CD4-positive, alpha-beta T cell treated with Interleukin-6 for 4 hours (primary cell): ENCODE results near the gene CRISPLD2.

Source experiments
- DNase-seq: peaks from one replicate; pipeline ENCODE4 v3.0.0-alpha.2; 2020; ENCODE audit warnings: mixed read lengths

CRISPLD2 gene

DNA sequence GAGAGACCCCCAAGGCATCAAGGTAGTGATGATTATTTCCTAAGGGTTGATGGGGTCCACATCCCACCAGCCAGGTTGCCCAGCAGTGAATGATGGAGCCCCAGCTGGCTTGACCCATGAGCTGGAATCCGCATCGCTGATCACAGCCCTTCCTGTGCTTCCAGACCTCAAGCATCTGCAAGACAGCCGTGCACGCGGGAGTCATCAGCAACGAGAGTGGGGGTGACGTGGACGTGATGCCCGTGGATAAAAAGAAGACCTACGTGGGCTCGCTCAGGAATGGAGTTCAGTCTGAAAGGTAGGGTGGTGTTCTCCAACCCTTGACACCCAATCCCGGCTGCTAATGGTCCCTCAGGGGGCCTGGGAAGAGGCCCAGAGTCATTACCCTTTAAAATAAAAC lies 69.3 kb downstream of the CRISPLD2 start:
- DNase-seq = no peak

DNA sequence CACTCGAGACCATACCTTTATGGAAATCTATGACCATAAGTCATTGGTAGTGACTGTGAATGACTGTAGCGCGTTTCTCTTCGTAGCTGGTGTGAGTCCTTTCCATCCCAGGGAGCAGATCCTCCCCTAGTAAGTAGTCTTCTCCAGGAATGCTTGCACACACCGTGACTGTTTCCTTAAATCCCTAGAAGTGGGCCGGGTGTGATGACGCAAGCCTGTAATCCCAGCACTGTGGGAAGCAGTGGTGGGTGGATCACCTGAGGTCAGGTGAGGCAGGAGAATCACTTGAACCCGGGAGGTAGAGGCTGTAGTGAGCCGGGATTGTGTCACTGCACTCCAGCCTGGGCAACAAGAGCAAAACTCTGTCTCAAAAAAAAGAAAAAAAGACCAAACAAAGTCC lies 70.6 kb downstream of the CRISPLD2 start:
- no peak for DNase-seq

DNA sequence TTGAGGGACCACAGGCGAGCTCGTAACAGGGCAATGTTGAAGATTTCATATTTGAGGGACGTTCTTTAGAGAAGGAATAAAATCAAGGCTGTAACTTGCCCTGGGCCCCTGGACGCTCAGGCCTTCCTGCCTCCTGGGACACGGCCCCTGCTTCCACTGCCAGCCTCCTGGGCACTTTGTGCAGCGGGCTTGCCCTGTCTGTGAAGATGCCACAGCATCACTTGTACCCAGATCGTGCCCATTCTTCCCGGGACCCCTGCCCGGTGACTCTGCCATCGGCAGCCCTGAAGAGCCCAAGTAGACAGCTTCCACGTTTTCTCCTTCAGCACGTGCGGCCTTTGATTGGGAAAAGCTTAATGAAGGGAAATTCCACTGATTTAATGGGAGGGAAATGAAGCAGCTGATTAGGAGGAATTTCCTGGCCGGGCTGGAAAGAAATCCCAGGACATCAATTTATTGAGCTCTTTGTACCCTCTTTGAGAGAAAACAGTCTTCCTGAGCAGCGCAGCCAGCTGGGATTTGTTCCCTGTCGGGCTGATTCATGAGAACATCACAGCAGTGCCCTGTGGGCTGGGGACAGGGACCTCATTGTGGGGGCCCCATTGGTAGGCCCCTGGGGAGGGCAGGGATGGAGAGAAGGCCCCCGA lies 71.5 kb downstream of the CRISPLD2 start:
- no peak for DNase-seq

DNA sequence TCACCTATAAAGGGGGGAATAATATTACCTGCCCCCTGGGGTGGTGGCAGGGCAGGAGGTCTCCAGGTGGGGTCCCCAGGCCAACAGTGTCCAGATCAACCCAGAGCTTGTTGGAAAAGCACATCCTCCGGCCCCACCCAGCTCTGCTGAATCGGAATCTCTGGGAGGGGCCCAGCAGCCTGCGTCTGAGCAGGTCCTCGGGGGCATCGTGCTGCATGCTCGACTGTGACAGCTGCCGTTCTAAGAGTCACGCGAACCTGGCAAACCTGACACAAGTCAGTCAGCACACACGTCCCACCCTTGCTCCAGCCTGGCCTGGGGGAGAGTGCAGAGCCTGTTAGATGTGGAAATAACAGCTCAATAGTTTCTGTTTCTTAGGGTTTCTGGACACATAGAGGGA lies 72.3 kb downstream of the CRISPLD2 start:
- DNase-seq = no peak

DNA sequence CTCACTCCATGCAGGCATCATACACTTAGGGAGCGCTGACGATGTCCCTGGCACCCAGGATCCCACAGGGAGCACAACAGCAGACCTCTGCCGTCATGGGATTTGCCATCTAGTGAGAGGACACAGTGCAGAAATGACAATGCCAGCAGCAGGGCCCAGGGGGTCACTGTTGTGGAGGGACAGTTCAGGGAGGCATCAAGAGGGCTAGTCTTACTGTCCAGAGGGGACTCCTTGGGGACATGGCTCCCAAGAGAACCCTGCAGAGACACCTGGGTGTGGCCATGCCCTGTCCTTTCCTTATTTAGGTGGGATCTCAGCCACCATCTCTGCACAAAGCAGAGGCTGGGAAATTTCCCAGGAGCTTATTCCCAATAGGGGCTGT lies 73.7 kb downstream of the CRISPLD2 start:
- no peak for DNase-seq

DNA sequence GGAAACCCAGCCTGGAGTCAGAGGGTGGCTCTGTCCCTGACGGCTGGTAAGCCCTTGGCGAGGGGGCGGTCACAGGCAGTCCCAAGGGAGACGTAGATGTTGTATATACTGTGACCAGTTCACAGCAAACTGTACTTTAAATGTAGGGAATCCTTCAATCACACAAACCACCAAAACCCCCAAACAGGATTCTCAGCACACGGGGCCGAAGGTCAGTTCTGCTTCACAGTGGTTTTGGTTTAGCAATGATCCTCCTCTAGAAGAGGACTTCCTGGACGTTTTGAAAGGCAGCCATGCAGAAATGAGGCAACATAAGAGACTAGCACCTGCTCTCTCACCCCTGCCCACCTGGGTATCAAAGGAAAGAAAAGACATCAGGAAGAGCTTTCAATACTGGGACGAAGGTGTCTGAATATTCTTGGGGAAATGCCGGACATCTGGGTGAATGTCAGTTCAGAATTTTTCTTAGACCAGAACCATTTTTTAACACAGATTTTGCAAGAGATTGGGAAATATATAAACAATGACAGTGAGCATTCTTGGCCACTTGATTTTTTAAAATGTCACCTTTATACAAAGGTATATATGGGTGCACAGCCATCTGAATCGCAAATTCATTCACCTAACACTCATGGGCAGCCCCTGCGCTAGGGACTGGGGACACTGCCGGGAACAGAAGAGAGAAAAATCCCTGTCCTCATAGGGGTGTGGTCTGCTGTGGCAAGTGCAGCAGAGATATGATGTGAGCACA lies 74.2 kb downstream of the CRISPLD2 start:
- DNase-seq = no peak

DNA sequence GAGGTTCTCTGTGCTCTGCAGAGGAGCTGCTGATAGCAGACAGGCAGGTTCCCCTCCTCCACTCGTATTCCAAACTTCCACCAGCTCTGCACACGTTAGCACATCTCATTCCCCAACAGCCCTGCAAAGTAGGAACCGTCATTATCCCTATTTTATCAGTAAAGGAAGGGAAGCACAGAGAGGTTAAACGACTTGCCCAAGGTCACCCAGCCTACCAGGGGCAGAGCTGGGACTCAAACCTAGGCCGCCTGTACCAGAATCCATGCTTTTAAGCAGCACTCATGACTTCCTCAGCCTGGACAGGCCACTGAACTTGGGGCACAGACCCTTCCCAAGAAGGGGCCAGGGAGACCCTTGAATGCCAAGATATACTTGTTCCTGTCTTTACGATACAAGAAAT lies 75.2 kb downstream of the CRISPLD2 start:
- DNase-seq = no peak

DNA sequence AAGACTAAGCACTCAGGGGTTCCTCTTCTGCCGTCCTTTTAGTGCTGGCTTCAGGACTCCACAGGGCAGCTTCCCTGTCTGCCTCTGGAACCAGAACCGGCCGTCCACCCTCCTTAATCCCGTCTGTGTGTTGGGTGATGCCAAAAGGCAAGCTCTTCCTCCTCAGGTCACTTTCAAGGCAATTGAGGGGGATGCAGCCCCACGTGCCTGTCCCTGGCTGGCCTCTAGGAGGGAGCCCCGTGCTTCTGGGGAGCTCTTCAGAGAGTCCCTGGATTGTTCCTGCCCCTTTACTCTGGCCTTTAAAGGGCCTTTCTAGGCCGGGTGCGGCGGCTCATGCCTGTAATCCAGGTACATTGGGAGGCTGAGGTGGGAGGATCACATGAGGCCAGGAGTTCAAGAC lies 77.1 kb downstream of the CRISPLD2 start:
- no peak for DNase-seq

DNA sequence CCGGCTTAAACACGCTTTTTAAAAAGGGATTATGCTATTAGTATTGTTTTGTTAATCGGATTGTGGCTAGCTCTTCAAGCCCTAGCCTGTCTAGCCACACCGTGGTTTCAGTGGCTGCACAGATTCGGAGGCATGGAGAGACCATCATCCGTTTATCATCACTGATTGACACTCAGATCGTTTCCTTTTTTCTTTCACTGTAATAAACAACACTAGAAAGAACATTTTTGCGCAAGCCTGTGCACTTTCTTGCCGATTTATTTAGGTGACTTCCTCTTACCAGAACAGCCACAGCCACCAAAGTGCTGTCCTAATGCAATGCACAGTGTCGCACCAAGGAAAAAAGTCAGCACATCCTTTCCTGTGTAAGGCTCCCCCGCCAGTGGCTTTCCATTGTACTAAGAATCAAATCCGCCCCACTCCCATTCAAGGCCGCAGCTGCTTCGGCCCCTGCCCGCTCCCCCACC lies 78.2 kb downstream of the CRISPLD2 start:
- no peak for DNase-seq

DNA sequence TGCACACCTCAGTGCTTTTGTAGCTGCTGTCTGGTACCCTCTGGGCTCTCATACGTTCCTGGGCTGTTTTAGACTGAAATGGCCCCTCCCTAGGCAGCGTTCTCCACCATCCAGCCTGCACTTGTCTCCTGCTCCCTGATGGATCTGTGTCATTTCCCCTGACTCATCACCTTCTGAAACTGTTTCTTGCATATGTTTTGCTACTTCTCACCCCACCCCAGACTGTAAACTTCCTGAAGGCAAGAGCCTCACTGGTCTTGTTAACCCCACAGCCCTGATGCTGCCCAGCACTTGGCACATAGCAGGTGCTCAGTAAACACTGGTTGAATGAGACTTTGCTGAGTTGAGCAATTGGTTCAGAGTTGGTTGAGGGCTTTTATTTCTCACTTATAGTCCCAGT lies 78.7 kb downstream of the CRISPLD2 start:
- no peak for DNase-seq

DNA sequence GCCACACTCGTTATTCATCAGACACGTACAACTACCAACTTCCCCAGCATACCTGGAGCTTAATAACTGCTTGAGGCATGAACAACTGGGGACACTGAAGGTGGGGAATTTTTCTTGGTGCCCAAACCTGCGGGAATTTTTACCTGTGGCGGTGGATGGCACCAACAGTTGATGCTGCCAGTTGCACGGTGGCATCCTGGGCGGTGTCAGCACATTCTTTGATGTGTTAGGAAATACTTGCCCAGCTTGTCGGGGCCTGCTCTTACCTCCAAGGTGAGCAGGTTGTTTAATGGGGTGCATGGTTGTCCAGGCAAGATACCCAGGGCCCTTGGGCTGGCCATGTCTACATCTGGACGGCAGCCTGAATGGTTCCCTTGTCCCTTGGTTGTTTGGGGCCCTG lies 79.6 kb downstream of the CRISPLD2 start:
- no peak for DNase-seq

DNA sequence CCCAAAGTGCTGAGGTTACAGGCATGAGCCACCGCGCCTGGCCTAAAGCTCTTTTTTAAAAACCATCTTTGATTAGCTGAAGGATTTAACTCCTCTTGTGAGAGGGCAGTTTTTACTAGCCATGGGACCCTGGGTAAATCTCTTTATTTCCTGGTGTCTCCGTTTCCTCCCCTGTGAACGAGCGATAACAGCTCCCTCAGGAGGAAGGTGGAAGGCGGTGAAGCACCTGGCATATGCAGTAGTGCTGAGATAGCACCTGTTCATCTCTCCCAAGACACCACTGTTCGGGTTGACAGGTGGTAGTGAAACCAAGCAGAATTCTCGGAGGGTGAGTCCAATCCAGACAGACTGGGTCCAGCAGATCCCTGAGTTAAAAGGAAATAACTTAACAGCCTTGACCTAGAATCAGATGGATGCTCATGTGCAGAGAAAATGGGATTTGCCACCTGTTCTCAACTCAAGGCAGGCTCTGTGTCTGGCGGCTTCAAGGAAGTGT lies 86.2 kb downstream of the CRISPLD2 start:
- DNase-seq = no peak

DNA sequence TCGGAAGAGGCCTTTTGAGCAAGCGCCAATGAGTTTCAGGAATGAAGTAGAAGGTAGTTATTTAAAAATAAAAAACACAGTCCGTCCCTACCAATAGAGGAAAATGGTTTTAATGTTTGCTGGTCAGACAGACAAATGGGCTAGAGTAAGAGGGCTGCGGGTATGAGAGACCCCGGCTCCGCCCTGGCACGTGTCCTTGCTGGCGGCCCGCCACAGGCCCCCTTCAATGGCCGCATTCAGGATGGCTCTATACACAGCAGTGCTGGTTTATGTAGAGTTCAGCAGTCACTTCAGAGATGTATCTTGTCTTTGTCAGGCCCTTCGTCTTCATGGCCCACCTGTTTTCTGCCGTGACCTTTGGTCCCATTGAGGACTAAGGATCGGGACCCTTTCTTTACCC lies 87.3 kb downstream of the CRISPLD2 start:
- DNase-seq = no peak

DNA sequence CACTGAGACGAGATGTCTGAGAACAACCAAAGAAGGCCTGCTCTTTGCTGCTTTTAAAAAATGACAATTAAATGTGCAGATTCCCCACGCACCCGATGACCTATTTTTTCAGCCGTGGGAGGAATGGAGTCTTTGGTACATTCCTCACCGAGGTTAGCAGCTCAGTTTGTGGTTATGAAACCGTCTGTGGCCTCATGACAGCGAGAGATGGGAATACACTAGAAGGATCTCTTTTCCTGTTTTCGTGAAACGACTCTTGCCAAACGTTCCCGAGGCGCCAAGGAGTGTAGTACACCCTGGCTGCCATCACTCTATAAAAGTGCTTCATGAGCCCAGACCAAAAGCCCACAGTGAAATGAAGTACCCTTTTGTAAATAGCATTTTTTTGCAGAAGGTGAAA lies 87.8 kb downstream of the CRISPLD2 start:
- no peak for DNase-seq

DNA sequence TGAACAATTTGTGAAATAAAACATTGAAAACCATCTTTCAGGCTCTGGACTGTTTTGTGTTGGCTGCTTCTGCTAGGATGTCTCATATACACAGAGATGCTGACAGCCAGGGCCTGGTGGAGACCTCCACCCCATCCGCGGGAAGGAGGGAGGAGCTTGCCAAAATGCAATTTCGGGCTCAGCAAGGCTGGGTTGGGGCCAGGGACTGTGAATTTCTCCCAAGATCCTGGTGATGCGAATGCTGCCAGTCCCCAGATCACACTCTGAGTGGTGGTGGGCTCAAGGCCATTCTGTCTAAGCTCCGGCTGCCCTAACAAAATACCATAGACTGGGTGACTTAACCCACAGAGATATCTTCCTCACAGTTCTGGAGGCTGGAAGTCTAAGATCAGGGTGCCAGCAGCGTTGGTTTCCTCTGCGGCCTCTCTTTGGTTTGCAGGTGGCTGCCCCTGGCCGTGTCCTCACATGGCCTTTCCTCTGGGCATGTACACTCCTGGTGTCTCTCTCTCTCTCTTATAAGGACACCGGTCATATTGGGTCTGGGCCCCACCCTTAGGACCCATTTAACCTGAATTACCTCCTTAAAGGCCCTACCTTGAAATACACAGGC lies 89.8 kb downstream of the CRISPLD2 start:
- DNase-seq = no peak

DNA sequence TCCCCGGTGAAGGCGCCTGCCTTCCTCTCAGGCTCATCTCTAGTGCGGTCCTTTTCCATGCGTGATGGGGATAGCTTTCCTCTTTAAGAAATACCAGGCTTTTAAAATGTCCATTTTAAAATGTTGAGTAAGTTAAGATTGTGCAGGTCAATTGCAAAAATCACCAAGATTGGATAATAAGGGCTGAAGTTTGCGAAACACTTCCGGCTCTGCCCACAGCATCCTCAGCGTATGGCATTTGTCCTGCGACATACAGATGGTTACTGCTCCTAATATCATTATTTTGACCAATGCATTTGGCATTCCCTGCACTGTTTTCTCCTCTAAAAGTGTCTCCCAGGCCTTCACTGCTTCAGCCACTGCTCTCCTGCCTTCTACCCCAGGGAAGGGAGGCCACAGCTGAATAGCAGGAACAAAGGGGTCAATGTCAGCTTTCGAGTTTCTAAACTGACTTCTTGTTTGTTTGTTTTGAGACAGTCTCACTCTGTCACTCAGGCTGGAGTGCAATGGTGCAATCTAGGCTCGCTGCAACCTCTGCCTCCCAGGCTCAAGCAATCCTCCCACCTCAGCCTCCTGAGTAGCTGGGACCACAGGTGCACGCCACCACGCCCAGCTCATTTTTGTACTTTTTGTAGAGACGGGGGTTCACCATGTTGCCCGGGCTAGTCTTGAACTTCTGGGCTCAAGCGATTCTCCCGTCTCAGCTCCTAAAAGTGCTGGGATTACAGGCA lies 91.9 kb downstream of the CRISPLD2 start:
- no peak for DNase-seq

DNA sequence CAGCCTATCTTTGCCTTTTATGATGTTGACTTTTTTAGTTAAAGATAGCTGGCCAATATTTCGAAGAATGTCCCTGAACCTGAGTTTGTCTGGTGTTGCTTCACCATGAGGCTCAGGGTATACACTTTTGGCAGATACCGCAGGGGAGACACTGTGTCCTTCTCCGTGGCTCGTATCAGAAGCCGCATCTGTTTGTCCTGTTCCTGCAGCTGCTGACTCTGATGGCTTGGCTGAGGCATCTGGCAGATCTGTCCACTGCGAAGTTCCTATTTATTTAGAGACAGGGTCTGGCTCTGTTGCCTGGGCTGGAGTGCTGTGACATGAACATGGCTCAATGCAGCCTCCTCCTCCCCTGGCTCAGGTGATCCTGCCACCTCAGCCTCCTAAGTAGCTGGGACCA lies 93.5 kb downstream of the CRISPLD2 start:
- DNase-seq = no peak

DNA sequence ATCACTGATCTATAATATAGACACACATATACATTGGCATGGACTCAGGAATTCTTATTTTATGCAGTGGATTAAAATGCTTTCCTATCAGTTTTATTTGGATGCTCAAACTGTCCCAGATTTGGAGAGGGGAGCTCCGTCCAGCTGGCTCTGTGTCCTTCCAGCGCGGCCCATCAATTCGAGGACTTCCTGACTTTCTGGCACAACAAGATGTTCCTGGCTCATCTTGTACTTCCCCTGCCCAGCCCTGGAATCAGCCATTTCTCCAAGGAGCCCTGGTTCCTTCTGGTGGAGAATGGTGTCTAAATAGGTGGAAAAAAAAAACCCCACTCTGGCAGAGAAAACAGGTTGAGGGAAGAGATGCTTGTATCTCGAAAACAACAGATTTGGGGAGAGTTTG lies 94.5 kb downstream of the CRISPLD2 start:
- DNase-seq = no peak

DNA sequence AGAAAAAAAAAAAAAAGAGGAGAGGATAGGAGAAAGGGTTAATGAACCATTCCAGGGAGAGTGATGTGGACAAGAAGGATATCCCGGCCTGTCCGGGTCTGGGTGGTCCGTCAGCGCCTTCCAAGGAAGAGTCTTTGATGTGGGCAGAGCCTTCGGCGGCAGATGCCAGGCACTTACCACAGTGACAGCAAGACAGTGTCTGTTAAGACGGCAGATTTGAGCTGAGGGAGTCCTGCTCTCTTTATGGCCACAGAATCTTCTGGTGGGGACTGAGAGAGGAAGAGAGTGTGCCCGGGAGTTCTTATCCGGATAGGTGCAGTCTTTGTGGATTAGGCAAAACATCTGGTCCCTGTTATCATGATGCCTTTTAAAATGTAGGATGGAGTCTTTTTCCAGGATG lies 96.4 kb downstream of the CRISPLD2 start:
- no peak for DNase-seq

DNA sequence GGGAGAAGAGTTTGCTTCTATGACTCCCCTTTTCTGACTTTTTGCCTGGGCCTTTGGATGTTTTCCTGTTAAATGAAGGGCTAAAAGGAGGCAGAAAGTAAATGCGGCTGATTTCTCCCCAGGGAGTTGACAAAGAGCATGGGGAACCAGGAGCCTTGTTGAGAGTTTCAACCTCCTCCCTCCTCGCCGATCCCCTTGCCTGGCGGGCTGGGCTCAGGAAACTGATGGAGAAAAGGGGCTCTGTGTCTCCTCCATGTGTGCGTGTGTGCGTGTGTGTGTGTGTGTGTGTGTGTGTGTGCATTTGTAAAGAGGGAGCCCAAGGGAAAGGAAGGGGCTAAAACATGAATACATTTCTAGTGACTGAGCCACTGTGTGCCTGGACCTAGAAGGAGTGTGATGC lies 97.1 kb downstream of the CRISPLD2 start:
- no peak for DNase-seq

DNA sequence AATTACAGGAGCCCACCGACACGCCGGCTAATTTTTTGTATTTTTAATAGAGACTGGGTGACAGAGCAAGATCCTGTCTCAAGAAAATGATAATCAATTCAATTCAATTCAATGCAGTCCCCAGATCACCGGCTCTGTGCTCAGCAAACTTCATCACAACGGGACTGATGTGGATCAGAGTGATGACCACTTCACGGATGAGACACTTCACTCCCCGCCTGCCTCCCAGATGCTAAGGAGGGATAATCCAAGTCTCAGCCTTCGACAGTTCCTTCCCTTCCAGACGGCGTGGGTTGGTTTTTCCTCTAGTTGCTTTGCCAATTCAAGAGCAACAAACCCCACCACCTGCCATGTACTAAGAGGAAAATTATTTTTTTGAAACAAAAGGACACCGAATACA lies 97.7 kb downstream of the CRISPLD2 start:
- no peak for DNase-seq

DNA sequence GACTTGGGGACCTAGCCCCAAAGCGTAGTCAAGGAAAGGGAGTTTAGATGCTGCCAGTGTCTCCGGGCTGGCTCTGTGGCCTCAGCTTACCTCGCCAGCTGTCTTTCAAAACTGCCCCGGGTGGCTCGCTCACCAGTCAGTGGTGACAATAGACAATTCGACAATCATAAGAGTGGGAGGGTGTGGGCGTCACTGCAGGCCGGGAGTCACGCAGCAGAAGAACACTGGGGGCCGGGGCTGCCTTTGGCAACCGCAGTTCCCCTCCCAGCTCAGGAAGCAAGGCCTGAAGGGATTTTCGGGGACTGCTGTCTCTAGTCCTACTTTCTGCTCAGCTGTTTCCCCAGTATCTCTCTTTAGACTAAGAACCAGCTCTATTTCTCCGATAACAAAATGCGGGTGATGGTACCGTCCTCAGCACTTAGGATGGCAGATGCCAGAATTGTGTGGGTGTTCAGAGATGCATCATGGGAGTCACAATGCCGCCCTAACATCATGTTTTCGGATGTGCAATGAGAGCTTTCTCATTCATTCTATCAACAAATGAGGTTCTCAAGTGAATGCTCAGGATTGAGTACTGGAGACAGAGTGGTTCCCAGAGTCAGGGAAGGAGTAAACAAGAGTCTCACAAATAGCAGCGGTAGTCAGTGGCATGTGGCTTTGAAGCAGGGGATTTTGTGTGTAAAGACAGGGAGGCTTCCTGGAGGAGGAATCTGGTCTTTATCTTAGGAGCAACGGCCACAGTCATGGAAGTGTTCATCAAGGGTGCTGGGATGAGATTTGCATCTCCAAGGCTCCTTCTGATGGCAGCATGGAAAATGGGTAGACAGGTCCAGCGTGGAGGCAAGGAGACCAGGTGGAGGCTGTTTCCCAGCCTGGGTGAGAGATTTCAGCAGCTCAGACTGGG lies 98.5 kb downstream of the CRISPLD2 start:
- no peak for DNase-seq
